Thyroid gland (tissue), 4 donors: ENCODE data around the gene ANKRD31. TPM values are rescaled to one million over a fixed set of nuclear protein-coding genes. Genes with fewer than 3 reads are reported as not detected.
"Not testable (repeated sequence)": the region's sequence is repeated elsewhere in the genome, so short reads cannot be mapped to it uniquely, and the experiment has no call there.

Experiments used
- DNase-seq, 2 donors: peaks; one replicate each; pipeline ENCODE4 v3.0.0-alpha.2; 2019
- H3K27ac ChIP-seq, 3 donors: fragments of 200-600 bp; sonication (generic); 1 replicate in 2 of 3; 2 replicates in 1 of 3; pipeline ENCODE4 v1.5.1; 2016 to 2019; ENCODE audit warnings: mild to moderate bottlenecking in 1 of 3, moderate library complexity in 1 of 3
- H3K27me3 ChIP-seq: fragments of 200-600 bp; sonication (generic); one replicate; pipeline ENCODE4 v1.5.1; 2019
- H3K36me3 ChIP-seq, 2 donors: fragments of 200-600 bp; sonication (generic); one replicate each; pipeline ENCODE4 v1.5.1; 2016 to 2019
- H3K4me1 ChIP-seq, 2 donors: fragments of 200-600 bp; sonication (generic); one replicate each; pipeline ENCODE4 v1.5.1; 2017 to 2019
- H3K4me3 ChIP-seq, 3 donors: fragments of 200-600 bp; sonication (generic); replicated peaks in 1 of 3; 1 replicate in 2 of 3; 2 replicates in 1 of 3; pipeline ENCODE4 v1.5.1; 2016; ENCODE audit warnings: mild to moderate bottlenecking in 1 of 3
- H3K9me3 ChIP-seq: fragments of 200-600 bp; sonication (generic); one replicate; pipeline ENCODE4 v1.5.1; 2017
- CTCF ChIP-seq, 6 experiments: fragments of 200-600 bp in 3 of 6; fragments of 450-650 bp in 3 of 6; sonication (generic) in 3 of 6; IDR thresholded peaks; one replicate each; pipeline ENCODE4 v1.5.1; 2016 to 2019; ENCODE audit warnings: antibody characterized with exemption in 6 of 6, mild to moderate bottlenecking in 2 of 6, inconsistent platforms in 1 of 6, moderate library complexity in 1 of 6
- POLR2A ChIP-seq, 2 donors: fragments of 450-650 bp; IDR thresholded peaks; one replicate each; pipeline ENCODE4 v1.6.1; 2017; ENCODE audit warnings: antibody characterized with exemption in 2 of 2, mild to moderate bottlenecking in 2 of 2, moderate library complexity in 1 of 2
- WGBS, 2 donors: methylation state at CpG; one replicate each; pipeline ENCODE4 v1.1.5; 2017; 5-methylcytosine and 5-hydroxymethylcytosine counted together
- intact Hi-C: fragments of 100-400 bp; cut with DNase I; formaldehyde crosslinking; loops from one replicate; pipeline ENCODE4 v1.15.1; 2023
- total RNA-seq, 4 donors: library from RNA; depleted of rRNA; stranded (reverse); fragments of >200 nt; gene quantifications; one replicate each; pipeline ENCODE4 v1.2.3, GENCODE V29; 2016

The ANKRD31 gene
- total RNA-seq, 4 donors from 2014 or later: 0.11 to 0.81 (median 0.33) TPM

GRCh38 chr5:75274486-75274885 is 37.8 kb upstream of the ANKRD31 start:
- WGBS, 2 donors: 89 to 94% methylated on average over 1 of the region's 1 CpG
- Histone ChIP-seq H3K4me3 (no peak overlapping the region), H3K27me3 (no peaks in the 10 kb centered on the region), H3K4me1 (no peaks in the 10 kb centered on the region), H3K9me3 (no peaks in the 10 kb centered on the region), H3K27ac (no peak overlapping the region), H3K36me3 (no peaks in the 10 kb centered on the region)
- no peak for DNase-seq
- intact Hi-C loops: no loop called here
- TF ChIP-seq POLR2A (IDR thresholded peaks at IDR 0.05): no peak
- no peak for TF ChIP-seq CTCF (IDR thresholded peaks at IDR 0.05)

- WGBS, 2 donors: no CpG with 5 or more reads among the region's 31 CpGs
- intact Hi-C loops, H3K27ac ChIP-seq, DNase-seq, H3K4me1 ChIP-seq, H3K9me3 ChIP-seq, H3K36me3 ChIP-seq, H3K4me3 ChIP-seq, H3K27me3 ChIP-seq: not testable (repeated sequence)
Measured at GRCh38 chr5:75270605-75271004, 33.9 kb upstream of the ANKRD31 start.

- DNase-seq: no peak
- 61 to 62% methylated on average over 2 of the region's 2 CpGs for WGBS, 2 donors
- intact Hi-C loops: no loop called here
- H3K9me3 ChIP-seq: no peaks in the 10 kb centered on the region
- no peaks in the 10 kb centered on the region for H3K36me3 ChIP-seq
- no peak overlapping the region for H3K4me3 ChIP-seq
- TF ChIP-seq CTCF (IDR thresholded peaks at IDR 0.05) (no peak), POLR2A (IDR thresholded peaks at IDR 0.05) (no peak)
- H3K27me3 ChIP-seq: no peaks in the 10 kb centered on the region
- H3K4me1 ChIP-seq: no peaks in the 10 kb centered on the region
- no peak overlapping the region for H3K27ac ChIP-seq
Measured at GRCh38 chr5:75265731-75266130, 29.1 kb upstream of the ANKRD31 start.

- H3K36me3 ChIP-seq: no peaks in the 10 kb centered on the region
- H3K27me3 ChIP-seq: no peaks in the 10 kb centered on the region
- intact Hi-C loops: no loop called here
Measured at GRCh38 chr5:75262271-75262670, 25.6 kb upstream of the ANKRD31 start.

GRCh38 chr5:75260708-75261107 is 24.0 kb upstream of the ANKRD31 start:
- no peak for DNase-seq
- H3K27ac ChIP-seq: no peak overlapping the region
- 88 to 91% methylated on average over 2 of the region's 2 CpGs for WGBS, 2 donors
- no peaks in the 10 kb centered on the region for H3K36me3 ChIP-seq
- no peaks in the 10 kb centered on the region for H3K9me3 ChIP-seq
- intact Hi-C loops: no loop called here
- H3K27me3 ChIP-seq: no peaks in the 10 kb centered on the region
- no peak overlapping the region for H3K4me3 ChIP-seq
- TF ChIP-seq CTCF (IDR thresholded peaks at IDR 0.05) (no peak), POLR2A (IDR thresholded peaks at IDR 0.05) (no peak)
- H3K4me1 ChIP-seq: no peaks in the 10 kb centered on the region

More at GRCh38 chr5:75262271-75262670, 25.6 kb upstream of the ANKRD31 start:
- H3K9me3 ChIP-seq: no peaks in the 10 kb centered on the region
- no peak overlapping the region for H3K4me3 ChIP-seq
- no peaks in the 10 kb centered on the region for H3K4me1 ChIP-seq
- WGBS, 2 donors: 82 to 87% methylated on average over 3 of the region's 3 CpGs
- DNase-seq: no peak
- H3K27ac ChIP-seq: no peak overlapping the region
- no peak for TF ChIP-seq POLR2A (IDR thresholded peaks at IDR 0.05)
- no peak for TF ChIP-seq CTCF (IDR thresholded peaks at IDR 0.05)

GRCh38 chr5:75250452-75250851 is 13.8 kb upstream of the ANKRD31 start:
- WGBS, 2 donors: 93 to 95% methylated on average over 4 of the region's 4 CpGs
- H3K4me3 ChIP-seq, DNase-seq, H3K27ac ChIP-seq, H3K4me1 ChIP-seq, H3K36me3 ChIP-seq, intact Hi-C loops, H3K27me3 ChIP-seq, H3K9me3 ChIP-seq: not testable (repeated sequence)
